CD4-positive, alpha-beta T cell treated with Interleukin-1 beta for 1 hour (primary cell): ENCODE data around the gene SHISA9.
"Not testable (repeated sequence)": the region's sequence is repeated elsewhere in the genome, so short reads cannot be mapped to it uniquely, and the experiment has no call there.

ENCODE experiments used
- DNase-seq, 2 donors: peaks; one replicate each; pipeline ENCODE4 v3.0.0-alpha.2; 2020 to 2022

Gene SHISA9

DNA sequence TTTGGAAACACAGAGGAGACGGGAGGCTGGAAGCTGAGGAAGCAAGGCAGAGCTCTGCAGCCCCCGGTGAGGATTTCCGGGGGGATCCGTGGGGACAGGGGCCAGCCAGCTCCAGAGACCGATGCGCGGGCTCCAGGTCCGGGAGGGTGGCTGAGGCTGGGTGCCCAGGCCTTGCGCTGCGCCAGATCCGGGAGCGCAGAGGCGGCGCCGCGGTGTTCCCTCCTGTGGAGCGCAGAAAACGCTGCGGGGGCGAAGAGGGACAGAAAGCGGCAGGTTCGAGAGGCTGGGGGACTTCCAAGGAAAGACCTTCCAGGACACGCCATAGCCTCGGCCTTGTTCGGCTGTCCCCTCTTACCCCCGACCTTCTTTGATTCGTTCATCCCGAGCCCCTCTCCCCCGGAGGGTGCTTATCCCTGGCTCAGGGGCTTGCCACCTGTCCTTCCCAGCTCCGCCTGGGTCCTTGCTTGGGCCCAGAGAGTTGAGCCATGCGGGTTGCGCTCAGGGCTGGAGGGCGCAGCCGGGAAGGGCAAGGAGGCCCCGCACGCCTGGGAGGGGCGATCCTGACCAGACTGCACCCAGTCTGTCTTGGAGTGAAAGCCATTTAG is 697 bp upstream of the SHISA9 start:
- no peak for DNase-seq

DNA sequence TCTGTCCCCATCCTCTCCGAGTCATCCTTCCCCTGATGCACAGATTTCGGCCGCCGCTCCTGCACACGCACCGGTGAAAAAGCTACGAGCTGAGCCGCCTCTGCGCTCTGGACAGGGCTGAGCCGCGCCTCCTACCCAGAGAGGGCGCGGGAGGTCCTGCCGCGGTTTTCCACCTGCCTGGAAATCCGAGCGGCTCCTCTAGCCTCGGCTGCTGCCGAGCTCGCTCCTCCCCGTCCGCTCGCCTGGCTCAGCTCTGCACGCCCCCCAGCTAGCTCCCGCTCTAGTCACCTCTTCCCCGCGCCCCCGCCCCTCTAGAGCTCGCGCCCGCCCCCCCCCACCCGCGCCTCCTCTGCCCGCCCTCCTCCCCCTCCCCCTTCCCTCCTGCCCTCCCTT is 198 bp upstream of the SHISA9 start:
- DNase-seq, result no peak

DNA sequence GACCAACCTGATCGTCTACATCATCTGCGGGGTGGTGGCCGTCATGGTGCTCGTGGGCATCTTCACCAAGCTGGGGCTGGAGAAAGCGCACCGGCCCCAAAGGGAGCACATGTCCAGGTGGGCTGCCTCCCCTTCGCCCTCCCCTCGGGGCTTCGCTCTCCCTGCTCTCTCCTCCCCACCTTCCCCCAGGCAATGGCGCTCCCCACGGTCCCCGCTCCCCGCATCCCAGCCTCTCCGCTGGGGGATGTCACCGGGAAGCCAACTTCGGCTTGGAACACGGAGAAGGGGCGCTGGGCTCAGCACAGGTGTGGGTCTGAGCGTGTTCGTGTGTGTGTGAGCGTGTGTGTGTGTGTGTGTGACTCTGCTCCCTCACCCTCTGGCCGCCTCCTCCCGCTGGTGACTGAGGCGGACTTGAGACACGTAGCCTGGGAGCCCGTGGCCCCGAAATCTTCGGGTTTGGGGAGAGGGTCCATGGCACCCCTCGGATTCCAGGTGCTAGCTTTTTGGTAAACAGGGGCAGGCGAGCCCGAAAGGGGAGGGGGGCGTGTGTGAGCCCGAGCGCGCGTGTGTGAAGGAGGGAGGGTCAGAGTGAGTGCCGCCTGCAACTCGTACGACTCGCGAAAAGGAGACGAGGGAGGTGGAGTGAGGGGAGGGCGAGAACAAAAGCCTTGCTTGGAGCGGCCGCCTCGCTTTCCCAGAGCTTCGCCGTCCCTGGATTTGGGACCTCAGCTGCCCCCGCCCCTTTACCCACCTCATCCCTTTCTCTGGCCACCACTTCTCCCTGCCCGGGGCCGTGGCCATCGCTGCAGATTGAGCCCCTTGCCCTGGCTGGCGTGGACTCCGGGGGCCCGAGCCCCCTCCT is 1.3 kb downstream of the SHISA9 start:
- no peak for DNase-seq

DNA sequence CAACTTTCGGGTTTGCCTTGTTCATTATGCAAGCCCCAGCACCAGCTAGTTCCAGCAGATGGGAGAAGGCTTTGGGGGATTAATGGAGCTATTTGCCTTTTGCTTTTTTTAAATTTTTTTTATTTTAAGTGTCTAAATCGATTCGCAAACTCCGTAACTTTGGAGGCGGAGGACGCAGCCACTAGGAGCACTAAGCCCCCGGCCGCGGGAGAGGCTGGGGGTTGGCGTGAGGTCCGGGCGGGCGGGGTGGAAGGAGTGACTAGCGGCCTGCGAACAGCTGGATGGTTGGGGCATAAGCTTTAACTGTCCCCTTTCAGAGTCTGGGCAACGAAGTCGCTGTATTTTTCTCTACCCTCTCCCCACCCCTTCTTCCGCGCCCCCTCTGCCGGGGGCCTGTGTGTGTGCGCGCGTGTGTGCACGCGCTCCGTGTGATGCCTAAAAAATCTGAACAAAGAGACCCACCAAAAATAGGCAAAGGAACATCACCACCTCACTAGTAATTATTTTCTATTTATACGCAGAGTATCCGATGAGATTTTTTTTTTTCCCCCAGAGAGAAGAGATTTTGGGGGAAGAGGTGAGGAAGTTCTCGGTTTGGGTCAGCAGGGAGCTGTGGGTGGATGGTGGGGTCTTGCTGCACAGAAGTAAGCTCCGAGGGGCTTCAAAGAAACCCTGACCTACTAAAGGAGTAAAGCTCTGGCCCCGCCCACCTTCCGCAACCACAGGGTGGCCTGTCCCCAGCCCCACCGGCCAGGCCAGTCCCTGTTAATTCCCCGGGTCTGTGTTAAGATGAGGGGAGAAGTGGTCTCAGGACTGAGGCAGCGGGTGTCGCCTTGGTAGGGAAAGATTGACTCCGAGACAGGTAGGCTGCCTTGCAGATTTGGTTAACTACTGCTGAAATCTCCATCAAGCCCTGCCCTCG is 2.3 kb downstream of the SHISA9 start:
- DNase-seq, result no peak

DNA sequence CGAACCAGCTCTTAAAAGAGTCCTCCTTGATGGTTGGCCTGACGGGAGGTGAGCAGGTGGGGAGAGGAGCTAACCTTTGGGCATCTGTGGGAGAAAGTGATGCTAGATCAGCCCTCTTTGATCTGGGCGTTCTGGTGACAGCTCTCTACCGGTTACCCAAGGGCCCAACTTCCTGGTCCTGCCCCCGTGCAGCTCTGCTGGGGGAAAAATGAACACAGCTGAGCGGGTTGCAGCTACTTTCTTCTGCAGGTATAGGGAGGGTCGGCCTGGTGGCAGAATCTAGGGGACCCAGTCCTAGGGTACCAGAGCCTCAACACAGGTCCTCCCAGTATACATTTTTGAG is 2.9 kb downstream of the SHISA9 start:
- no peak for DNase-seq

DNA sequence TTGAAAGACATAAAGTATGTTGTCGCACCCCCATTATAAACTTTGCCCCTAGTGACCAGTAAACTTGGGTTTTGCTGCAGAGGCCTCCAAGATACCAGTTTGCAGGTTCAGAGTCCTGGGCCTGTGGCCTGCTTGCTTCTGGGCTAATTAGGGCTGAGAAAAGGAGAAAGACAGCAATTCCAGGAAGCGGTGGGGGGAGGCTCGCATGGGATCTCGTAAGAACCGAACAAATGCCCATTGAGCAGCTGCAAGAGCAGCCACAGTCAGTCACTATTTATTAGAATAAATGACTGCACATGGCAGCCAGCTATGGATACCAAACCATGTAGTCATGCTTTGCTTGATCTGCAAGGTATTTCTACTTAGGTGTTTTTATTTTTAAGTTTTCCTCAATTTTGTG is 4.9 kb downstream of the SHISA9 start:
- no peak for DNase-seq

DNA sequence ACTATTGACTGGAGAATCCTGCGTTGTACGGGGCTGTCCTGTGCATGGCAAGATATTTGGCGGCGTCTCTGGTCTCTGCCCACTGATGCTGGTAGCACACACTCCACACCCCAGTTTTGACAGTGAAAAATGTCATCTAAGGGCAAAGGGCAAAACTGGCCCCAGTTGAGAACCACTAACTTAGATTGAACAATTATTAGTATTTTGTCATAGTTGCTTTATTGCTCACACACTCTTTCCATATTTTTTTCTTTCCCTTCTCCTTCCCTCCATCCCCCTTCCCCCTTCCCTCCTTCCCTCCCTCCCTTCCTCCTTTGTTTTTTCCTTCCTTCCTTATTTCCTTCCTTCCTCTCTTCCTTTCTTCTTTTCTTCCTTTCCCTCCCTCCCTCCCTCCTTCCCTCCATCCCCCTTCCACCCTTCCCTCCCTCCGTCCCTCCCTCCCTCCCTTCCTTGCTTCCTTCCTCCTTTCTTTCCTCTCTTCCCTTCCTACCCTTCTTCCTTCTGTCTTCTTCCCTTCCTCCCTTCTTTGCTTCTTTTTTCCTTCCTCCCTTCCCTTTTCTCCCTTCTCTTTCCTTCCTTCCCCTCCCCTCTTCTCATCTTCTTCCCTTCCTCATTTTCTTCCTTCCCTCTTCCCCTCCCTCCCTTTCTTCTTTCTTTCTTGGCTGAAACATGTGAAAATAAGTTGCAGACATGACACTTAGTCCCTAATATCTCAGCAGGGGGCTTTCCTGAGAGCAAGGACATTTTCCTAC is 5.5 kb downstream of the SHISA9 start:
- no peak for DNase-seq

DNA sequence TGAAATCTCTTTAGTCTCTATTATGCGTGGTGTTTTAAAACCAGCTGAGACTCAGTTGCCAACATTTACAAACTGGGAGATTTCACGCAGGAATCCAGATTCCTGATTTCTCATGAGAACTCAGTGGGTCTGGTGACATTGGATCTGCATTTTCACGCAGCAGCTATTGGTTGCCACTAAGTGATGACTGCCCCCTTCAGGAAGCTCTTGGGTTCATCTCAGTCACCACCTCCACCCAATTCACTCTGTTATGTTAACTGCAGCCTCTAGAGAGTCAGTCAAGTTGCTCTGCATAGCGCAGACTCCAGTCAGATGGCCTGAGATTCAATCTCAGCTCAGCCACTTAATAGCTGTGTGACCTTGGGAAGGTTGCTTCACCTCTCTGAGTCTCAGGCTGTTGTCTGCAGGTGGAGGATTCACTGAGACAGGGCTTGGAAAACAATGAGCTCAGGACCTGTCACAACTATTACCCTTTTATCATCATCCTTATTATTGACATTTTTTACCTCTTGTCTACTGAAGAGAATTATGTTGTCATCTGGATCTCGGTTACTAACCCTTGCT is 6.4 kb downstream of the SHISA9 start:
- DNase-seq, result peak in 1 of 2 donors; percentile 2

DNA sequence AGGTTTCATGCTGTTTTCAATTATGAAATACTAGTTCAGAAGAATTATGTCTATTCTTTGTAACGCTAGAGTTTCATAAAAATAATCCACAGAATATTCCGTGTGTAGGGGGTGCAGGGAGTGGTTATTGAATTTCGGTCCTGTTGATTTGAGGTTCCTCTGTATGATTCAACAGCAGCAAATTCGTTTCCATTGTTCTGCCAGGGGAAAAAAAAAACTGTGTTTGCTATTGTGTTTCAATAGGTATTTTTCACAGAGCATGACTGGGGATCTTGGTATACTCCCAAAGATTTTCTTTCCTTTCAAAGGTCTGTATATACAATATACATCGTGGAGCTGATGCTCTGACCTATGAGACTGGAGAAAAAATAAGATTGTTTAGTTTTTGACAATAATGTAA is 15.8 kb downstream of the SHISA9 start:
- no peak for DNase-seq

DNA sequence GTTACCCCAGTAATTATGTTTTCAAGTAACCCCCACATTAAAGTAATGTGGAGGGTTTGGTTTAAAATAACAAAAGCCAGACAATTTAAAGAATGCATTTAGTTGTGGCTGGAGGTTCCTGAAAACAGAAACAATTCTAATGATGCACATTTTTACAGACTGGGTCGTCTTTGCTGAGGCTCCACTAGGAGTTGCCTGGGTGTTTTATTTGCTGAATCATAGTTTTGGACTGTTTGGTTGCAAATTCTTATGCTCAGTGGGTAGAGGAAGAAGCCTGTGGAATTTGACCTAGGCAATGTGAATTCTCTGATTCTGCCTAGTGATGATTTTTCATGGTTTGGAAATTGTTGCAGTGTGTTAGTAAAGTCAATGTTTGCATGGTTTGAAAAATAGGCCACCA is 16.3 kb downstream of the SHISA9 start:
- no peak for DNase-seq

DNA sequence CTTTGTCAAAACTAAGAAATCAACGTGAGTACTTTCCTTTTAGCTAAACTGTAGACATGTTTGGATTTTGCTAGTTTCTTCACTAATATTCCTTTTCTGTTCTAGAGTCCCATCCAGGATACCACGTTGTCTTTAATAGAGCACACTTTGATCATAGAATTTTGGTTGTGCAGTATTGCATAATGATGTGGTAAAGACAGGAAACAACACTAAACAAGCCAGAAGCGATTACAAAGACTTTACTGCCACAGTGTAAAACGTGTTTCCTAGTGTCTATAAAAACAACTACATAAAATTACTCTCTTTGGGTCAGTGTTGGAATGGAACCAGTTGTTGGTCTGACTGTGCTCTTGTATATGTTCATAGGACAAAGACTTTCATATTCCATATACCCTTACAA is 19.3 kb downstream of the SHISA9 start:
- no peak for DNase-seq

DNA sequence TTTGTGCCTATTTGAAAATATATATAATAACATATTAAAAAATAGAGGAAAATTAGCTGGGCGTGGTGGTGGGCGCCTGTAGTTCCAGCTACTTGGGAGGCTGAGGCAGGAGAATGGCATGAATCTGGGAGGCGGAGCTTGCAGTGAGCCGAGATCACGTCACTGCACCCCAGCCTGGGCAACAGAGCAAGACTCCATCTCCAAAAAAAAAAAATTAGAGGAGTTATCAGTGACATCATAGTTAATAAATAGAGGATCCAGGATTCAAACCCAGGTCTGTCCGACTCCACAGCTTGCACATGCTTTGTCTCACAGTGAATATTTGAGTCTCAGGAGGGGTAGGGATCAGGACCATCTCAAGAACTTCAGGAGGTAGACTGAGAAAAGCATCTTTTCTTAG is 22.2 kb downstream of the SHISA9 start:
- not testable (repeated sequence) for DNase-seq

DNA sequence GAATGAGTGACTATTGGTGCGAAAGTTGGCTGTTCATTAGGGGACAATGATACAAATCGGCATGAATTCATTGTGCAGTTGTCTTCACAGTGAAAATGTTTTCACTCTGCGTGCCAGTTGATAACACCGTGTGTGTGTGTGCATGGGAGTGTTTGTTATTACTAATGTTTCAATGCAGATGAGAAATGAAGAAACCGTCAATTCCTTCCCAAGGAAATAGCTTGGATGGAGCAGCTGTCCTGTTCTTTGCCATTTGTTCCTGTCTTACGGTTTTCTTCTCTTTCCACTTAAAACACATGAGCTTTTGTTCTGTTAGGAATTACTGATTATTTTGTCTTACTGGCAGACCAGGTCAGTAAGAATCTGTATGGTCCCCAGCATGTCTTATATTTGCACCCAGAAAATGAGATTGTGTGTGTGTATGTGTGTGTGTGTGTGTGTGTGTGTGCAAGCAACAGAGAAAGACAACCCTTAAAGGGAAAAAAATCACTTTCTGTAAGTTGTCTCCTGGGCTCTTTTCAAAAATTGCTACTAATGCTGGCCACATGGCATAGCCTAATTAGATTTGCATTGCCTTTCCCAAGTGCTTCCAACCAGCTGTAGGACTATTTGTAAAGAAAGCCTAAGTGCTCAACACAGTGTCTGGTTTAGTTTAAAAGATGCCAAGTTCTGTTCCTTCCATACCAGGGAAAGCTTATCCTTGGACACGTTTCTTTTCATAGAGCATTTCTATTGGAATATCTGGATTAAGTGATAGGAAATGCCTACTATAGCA is 23.8 kb downstream of the SHISA9 start:
- no peak for DNase-seq

DNA sequence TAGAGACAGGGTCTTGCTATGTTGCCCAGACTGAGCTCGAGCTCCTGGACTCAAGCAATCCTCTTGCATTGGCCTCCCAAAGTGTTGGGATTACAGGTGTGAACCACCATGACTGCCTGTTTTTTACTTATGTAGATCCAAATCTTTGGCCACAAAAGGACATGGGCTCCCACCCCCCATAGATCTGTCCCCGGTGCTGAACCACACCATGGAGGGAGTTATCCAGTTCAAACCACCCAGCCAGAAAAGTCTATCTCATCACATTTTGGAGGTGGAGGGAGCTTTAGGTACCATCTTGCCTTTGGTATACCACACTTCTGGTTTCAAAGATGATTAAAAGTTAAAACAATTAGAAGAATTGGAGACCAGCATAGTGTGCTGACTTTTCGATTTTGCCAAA is 26.2 kb downstream of the SHISA9 start:
- DNase-seq, result no peak

DNA sequence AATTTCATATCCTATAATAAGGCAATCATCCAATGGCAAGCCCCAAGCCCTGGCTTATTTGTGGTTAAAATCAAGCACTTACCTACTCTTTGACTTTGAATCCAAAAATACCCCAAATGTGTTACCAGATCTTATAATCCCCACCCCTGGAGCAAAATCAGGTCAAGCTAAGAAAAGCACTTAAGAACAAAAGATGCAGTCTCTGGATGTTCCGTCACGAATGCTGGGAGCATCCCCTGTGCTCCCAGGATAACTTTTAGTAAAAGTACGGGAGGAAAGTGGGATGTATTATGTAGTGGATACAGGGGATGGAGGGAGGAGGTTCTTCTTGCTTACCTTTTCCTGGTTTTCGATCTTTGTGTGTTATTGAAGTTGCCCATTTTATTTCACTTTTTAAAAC is 29.5 kb downstream of the SHISA9 start:
- DNase-seq, result no peak

DNA sequence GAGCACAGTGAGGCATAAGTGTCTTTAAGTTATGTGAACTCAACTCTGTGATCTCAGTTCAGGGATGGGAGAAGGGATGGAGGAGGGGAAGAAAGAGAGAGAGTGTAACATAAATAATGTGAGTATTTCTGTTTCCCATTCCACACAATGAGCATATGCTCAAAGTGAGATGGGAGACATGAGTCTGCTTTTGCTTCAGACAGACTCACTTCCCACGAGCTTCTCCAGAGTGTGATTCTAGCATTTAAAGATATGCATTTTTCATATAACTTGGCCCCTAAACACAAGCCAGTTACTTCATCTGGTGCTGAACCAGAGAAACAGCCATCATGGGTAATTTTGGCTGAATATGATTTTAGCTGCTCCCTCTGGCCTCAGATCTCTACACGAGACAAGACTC is 35.0 kb downstream of the SHISA9 start:
- no peak for DNase-seq

DNA sequence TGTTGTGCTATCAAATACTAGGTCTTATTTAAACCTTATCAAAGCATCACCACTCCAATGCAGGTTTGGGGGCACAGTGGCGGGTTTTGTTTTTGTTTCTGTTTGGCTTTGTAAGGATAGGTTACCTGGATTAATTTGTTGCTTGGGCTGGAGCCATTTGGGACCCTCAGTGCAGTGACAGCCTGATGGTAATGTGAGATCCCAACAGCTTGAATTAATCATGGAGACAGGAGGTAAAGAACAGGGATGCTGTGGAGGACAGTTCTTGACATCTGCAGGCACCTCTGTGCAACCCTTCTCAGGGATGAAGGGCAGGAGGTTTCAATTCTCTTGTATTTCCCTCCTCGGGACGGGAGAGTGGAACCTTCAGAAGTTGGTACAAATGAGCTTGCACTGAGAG is 40.5 kb downstream of the SHISA9 start:
- no peak for DNase-seq

DNA sequence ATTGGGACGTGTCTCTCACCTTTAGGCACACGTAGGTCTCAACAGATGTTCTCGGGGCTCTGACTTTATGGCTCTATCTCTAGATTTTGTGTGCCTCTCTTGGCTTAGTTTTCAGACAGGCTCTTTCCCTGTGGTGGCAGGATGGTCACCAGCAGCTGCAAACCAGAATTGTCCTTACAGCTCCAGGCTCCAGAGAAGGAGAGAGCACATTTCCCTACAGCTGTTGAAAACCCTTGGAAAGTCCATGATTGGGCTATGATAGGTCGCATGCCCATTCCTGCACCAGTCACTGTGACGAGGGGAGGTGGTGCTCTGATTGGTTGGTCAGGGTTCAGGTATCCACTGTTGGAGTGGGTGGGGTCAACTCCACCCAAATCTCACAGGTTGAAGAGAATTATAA is 41.5 kb downstream of the SHISA9 start:
- no peak for DNase-seq

DNA sequence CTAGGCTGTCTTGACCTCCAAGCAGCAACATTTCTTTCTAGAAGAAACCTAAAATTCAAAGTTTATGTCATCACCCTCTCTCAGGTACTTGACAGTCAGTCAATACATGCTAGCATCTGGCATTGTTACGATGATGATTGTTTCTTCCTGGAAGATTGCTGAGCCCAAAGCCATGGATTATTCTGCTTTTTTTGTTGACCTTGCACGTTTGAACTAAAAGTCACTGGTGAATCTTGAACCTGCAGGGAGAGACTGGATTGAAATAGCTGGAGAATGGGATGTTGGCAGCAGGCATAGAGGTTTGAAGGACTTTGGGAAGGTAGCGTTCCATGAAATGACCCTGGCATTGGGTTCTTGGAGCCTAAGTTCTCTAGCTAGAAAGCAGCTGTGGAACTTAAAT is 42.9 kb downstream of the SHISA9 start:
- DNase-seq, result no peak

DNA sequence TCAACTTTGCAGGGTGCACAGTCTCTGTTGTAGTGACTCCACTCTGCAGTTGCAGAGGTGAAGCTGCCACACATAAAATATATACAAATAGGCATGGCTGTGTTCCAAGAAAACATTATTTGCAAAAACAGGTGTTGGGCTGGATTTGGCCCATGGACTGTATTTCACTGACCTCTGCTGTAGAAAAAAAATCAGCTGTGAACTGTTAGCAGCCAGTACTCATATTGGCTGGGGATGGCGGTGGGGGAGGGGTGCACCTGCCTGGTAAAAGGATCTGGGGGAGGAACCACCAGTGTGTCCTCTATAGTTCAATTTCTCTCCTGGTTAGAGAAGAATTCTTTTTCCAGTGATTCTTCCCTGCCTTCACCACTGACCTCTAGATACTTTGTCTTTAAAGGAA is 50.0 kb downstream of the SHISA9 start:
- DNase-seq, result no peak

DNA sequence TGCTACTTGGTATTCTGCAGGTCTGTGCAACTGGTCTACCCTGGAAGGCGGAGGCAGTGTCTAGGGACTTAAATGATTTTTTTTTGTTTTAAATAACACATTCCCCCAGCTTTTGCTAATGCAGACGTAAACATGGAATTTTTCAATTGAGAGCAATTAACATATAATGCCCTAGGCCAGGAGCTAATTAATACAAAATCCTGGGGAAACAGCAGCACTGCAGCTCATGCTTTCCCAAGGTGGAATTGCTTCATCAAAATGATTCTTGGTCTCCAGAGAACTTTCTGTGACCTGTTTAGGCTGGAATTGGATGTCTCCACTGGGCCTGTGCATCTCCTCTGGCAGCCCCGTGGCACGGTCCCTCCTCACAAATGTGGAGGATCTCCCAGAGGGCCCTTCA is 50.6 kb downstream of the SHISA9 start:
- DNase-seq, result no peak

DNA sequence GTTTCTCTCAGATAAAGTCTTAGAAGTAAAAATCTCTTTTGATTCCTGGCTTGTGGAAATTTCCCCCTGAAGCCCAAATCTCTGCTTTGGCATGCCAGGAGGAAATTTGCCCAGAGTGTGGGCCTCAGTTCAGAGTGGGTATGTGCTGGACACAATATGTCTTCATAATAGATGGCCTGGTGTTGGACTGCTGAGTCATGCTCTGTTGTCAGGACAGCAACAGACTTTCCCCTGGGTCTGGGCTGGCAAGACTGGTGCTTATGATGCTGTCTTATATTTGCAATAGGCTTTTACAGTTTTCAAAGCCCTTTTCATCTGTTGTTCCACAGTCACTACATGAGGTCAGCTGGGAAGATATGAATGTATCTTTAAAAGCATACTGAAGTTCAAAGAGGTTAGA is 57.0 kb downstream of the SHISA9 start:
- no peak for DNase-seq
